Cerebellar cortex (tissue), 1 donor: ENCODE results near the gene MFN1.

Experiments
- DNase-seq: peaks from one replicate; pipeline ENCODE4 v3.0.0-alpha.2; 2015; ENCODE audit warnings: low spot score

MFN1 gene

DNA sequence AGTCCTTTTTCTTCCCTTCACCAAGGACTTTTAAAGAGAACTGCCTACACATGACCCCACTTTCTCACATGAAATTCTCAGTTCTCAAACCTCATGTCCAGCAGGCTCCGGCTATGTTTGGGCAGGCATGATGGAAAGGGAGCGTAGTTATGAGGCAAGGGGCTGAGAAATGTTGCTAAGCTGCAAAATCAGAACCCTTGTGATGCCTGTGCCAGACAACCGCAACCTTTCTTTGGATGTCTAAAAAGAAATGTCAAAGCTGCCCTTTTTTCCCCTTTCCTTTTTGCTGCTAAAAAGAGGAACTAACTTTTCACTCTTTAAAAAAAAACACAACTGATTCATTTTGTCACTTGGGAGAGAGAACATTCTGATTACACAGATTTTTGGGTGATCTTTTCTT is 84.5 kb downstream of the MFN1 start:
- no peak for DNase-seq

DNA sequence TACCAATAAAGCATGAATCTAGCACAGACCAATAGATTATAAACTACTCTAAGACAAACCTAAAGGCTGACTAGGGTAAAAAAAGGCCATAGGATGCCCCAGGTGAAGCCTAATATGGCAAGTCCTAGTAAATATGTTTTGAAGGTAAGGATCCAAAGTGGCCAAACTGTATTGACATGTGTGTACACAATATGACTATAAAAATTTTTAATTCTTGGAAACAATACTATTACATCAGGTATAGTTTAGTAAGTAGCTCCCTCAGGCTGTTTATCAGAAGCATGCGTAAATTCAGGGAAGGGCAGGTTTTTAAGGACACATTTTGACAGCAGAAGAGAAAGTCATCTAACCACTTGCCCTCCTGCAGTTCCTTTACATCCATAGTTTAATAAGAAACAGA is 84.9 kb downstream of the MFN1 start:
- DNase-seq = no peak

DNA sequence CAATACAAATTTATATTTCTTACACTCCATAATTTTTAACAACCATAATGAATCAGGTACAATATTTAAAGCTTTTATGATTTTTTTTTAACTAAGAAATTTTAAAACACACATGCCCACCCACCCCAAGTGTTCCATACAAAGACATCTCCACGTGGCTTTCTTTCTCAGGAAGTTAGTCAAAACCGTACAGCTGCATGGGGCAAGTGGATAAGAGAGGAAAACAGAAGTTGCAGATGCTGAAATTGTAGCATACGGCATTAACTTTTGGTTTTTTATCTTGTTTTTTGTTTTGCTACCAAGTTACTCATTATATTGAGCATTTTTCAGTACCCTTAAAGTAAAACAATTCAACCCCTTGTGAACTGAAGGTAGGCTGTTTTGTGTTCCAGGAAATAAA is 89.0 kb downstream of the MFN1 start:
- DNase-seq = no peak

DNA sequence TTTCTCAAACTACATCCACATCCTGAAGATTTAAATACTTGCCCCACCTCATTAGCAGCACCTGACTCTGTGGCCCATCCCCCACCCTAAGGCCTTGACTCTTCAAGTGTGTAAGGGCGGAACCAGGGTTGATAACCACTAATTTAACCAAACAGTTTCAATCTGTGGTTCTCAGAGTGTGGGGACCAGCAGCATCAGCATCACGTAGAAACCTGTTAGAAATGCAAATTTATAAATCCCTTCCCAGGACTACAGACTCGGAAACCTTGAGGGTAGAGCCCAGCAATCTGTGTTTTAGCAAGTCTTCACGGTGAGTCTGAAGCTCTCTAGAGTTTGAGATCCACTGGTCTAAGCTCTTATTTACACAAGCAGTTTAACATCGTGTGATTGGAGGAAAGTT is 91.3 kb downstream of the MFN1 start:
- DNase-seq = no peak
